Skeletal muscle tissue (tissue), 4 donors: ENCODE results near the gene AOC2. TPM values are rescaled to one million over a fixed set of nuclear protein-coding genes. Genes with fewer than 3 reads are reported as not detected.
"Not testable (repeated sequence)": the region's sequence is repeated elsewhere in the genome, so short reads cannot be mapped to it uniquely, and the experiment has no call there.

Source experiments
- H3K27ac ChIP-seq: one replicate; pipeline ENCODE4 v1.7.0; 2013; ENCODE audit warnings: mild to moderate bottlenecking, low read depth, low read length, inconsistent platforms
- H3K27me3 ChIP-seq, 3 donors: one replicate each; pipeline ENCODE4 v1.7.0; 2013; ENCODE audit warnings: low read length in 3 of 3; ENCODE audit not compliant: control insufficient read depth in 3 of 3, insufficient read depth in 3 of 3
- H3K36me3 ChIP-seq, 3 donors: one replicate each; pipeline ENCODE4 v1.7.0; 2013; ENCODE audit warnings: low read length in 3 of 3; ENCODE audit not compliant: control insufficient read depth in 3 of 3, insufficient read depth in 3 of 3
- H3K4me1 ChIP-seq, 3 donors: one replicate each; pipeline ENCODE4 v1.7.0; 2013; ENCODE audit warnings: low read length in 3 of 3, mild to moderate bottlenecking in 3 of 3; ENCODE audit not compliant: control insufficient read depth in 3 of 3, insufficient read depth in 3 of 3
- H3K4me3 ChIP-seq, 3 donors: one replicate each; pipeline ENCODE4 v1.7.0; 2013; ENCODE audit warnings: low read length in 3 of 3
- H3K9ac ChIP-seq, 3 donors: one replicate each; pipeline ENCODE4 v1.7.0; 2013; ENCODE audit warnings: low read length in 3 of 3, mild to moderate bottlenecking in 3 of 3, moderate library complexity in 2 of 3, low read depth in 1 of 3
- H3K9me3 ChIP-seq, 3 donors: one replicate each; pipeline ENCODE4 v1.7.0; 2013; ENCODE audit warnings: low read length in 3 of 3; ENCODE audit not compliant: control insufficient read depth in 3 of 3
- total RNA-seq: library from RNA; depleted of rRNA; stranded (reverse); fragments of >200 nt; gene quantifications from one replicate; pipeline ENCODE4 v1.2.3, GENCODE V29; 2014
- donor health status: Osteomylitis.

AOC2 gene
- total RNA-seq, 1 donor from 2014 or later: 0.52 TPM

- not testable (repeated sequence) for H3K27me3 ChIP-seq, H3K4me1 ChIP-seq, H3K4me3 ChIP-seq, H3K36me3 ChIP-seq, H3K27ac ChIP-seq, H3K9me3 ChIP-seq, H3K9ac ChIP-seq
Measured at GRCh38 chr17:42867694-42868261, 23.4 kb downstream of the AOC2 start.

- peaks cover 0 to 4% (median 3%) of the 10 kb centered on the region in 3 donors for H3K27me3 ChIP-seq
- H3K4me1 ChIP-seq: peaks cover 0 to 3% (median 0%) of the 10 kb centered on the region in 3 donors
- H3K36me3 ChIP-seq: peaks cover 0 to 2% (median 0%) of the 10 kb centered on the region in 3 donors
- H3K9me3 ChIP-seq: peaks cover 0 to 4% (median 2%) of the 10 kb centered on the region in 3 donors
- H3K4me3 ChIP-seq: no peak overlapping the region
- H3K27ac ChIP-seq: no peak overlapping the region
- no peak overlapping the region for H3K9ac ChIP-seq
Measured at GRCh38 chr17:42868338-42868737, 24.0 kb downstream of the AOC2 start.

- no peak overlapping the region for H3K9ac ChIP-seq
- H3K4me1 ChIP-seq: no peaks in the 10 kb centered on the region
- no peak overlapping the region for H3K27ac ChIP-seq
- peaks cover 0 to 4% (median 2%) of the 10 kb centered on the region in 3 donors for H3K9me3 ChIP-seq
- peaks cover 0 to under 1% (median 0%) of the 10 kb centered on the region in 3 donors for H3K27me3 ChIP-seq
- no peak overlapping the region for H3K4me3 ChIP-seq
- no peaks in the 10 kb centered on the region for H3K36me3 ChIP-seq
Measured at GRCh38 chr17:42871647-42872046, 27.3 kb downstream of the AOC2 start.

GRCh38 chr17:42872251-42872965 is 28.0 kb downstream of the AOC2 start:
- Histone ChIP-seq H3K4me3 (no peak overlapping the region), H3K9me3 (peaks cover 0 to 4% (median 2%) of the 10 kb centered on the region in 3 donors), H3K36me3 (no peaks in the 10 kb centered on the region), H3K4me1 (no peaks in the 10 kb centered on the region), H3K27me3 (peaks cover 0 to 1% (median 0%) of the 10 kb centered on the region in 3 donors), H3K9ac (no peak overlapping the region), H3K27ac (no peak overlapping the region)

GRCh38 chr17:42873315-42873714 is 28.9 kb downstream of the AOC2 start:
- no peaks in the 10 kb centered on the region for H3K36me3 ChIP-seq
- H3K4me1 ChIP-seq: no peaks in the 10 kb centered on the region
- no peak overlapping the region for H3K9ac ChIP-seq

GRCh38 chr17:42873932-42874695 is 29.7 kb downstream of the AOC2 start:
- H3K27ac ChIP-seq: not testable (repeated sequence)

More at GRCh38 chr17:42873315-42873714, 28.9 kb downstream of the AOC2 start:
- Histone ChIP-seq H3K27me3 (peaks cover 0 to 6% (median 0%) of the 10 kb centered on the region in 3 donors), H3K27ac (no peak overlapping the region), H3K4me3 (no peak overlapping the region), H3K9me3 (peaks cover 0 to 4% (median 2%) of the 10 kb centered on the region in 3 donors)

DNA sequence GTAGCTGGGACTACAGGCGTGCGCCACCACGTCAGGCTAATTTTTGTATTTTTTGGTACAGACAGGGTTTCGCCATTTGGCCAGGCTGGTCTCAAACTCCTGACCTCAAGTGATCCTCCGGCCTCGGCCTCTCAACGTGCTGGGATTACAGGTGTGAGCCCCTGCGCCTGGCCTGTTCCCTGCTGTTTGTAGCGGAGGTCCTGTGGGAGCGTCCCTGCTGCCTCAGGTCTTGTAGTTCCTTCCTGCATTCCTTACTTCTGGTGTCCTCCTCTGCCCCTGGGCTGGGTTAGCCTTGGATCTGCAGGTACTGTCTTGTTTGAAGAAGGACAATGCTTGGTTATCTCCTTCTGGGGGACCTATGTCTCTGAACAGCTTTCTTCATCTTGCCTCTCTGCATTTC is 32.7 kb downstream of the AOC2 start:
- no peaks in the 10 kb centered on the region for H3K9me3 ChIP-seq
- H3K9ac ChIP-seq: no peak overlapping the region
- H3K4me1 ChIP-seq: no peaks in the 10 kb centered on the region
- no peaks in the 10 kb centered on the region for H3K36me3 ChIP-seq
- peaks cover 0 to 11% (median 0%) of the 10 kb centered on the region in 3 donors for H3K27me3 ChIP-seq
- no peak overlapping the region for H3K27ac ChIP-seq
- no peak overlapping the region for H3K4me3 ChIP-seq

More at GRCh38 chr17:42873932-42874695, 29.7 kb downstream of the AOC2 start:
- H3K4me3 ChIP-seq, H3K4me1 ChIP-seq, H3K9me3 ChIP-seq, H3K36me3 ChIP-seq, H3K9ac ChIP-seq: not testable (repeated sequence)
- H3K27me3 ChIP-seq: peaks cover 0 to 11% (median 0%) of the 10 kb centered on the region in 3 donors

- H3K27ac ChIP-seq: no peak overlapping the region
- no peak overlapping the region for H3K9ac ChIP-seq
Measured at GRCh38 chr17:42878123-42878880, 33.9 kb downstream of the AOC2 start.

DNA sequence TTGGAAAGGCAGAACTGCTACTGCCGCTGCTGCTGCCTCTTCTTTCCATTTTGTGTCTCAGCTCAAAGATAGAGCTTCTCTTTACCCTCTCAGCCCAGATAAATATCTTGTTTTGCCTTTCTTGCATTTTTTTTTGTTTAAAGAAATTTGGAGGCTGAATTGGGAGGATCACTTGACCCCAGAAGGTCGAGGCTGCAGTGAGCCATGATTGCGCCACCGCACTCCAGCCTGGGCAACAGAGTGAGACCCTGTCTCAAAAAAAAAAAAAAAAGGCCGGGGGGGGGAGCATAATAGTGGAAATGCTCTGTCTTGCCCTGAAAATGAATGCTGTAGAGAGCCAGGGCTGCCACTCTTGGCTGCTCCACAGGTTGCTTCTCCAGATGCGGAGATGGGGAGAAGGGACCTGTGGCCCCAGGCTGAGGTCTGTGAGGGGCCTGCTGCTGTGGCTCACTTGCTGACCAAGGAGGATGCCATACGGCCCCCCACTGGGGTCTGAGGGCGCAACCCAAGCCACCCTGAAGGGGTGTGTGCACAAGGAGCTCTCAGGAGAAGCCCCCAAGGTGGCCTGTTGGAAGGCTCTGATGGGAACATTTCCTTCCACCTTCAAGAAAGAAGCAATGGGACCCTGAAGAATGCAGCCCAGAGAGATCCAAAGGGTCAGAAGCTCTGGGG is 34.7 kb downstream of the AOC2 start:
- H3K9ac ChIP-seq: no peak overlapping the region
- no peaks in the 10 kb centered on the region for H3K4me1 ChIP-seq
- H3K4me3 ChIP-seq: no peak overlapping the region
- no peak overlapping the region for H3K27ac ChIP-seq
- H3K27me3 ChIP-seq: peaks cover 0 to 11% (median 0%) of the 10 kb centered on the region in 3 donors
- H3K36me3 ChIP-seq: no peaks in the 10 kb centered on the region
- H3K9me3 ChIP-seq: no peaks in the 10 kb centered on the region

More at GRCh38 chr17:42878123-42878880, 33.9 kb downstream of the AOC2 start:
- Histone ChIP-seq H3K36me3 (no peaks in the 10 kb centered on the region), H3K4me3 (no peak overlapping the region), H3K27me3 (peaks cover 0 to 11% (median 0%) of the 10 kb centered on the region in 3 donors), H3K9me3 (no peaks in the 10 kb centered on the region), H3K4me1 (no peaks in the 10 kb centered on the region)
